H1 (cell line): ENCODE measurements around the gene FTCDNL1. TPM values are rescaled to one million over a fixed set of nuclear protein-coding genes. Genes with fewer than 3 reads are reported as not detected.

Source experiments
- CBX5 ChIP-seq: fragments of 300-800, 300-1000 bp; sonication (generic); IDR thresholded peaks from 2 replicates; pipeline ENCODE4 v1.7.1; 2016; ENCODE audit warnings: antibody characterized with exemption, low read length, low read depth
- CEBPB ChIP-seq: IDR thresholded peaks from 2 replicates; pipeline ENCODE4 v1.6.1; 2012; ENCODE audit warnings: low read depth, low read length
- CTBP2 ChIP-seq: IDR thresholded peaks from 2 replicates; pipeline ENCODE4 v1.7.0; 2011; ENCODE audit warnings: borderline replicate concordance, mild to moderate bottlenecking, moderate library complexity, mixed read lengths, low read length; ENCODE audit not compliant: insufficient read depth, insufficient read length
- EGR1 ChIP-seq: IDR thresholded peaks from 2 replicates; pipeline ENCODE4 v1.6.1; 2011; ENCODE audit warnings: low read depth, low read length, borderline replicate concordance
- KDM4A ChIP-seq: IDR thresholded peaks from one replicate; pipeline ENCODE4 v1.7.1; 2012; ENCODE audit warnings: low read depth, mild to moderate bottlenecking, moderate library complexity, low read length, inconsistent platforms; ENCODE audit not compliant: severe bottlenecking
- KDM5A ChIP-seq: fragments of 200-600 bp; IDR thresholded peaks from 2 replicates; pipeline ENCODE4 v1.7.1; 2012; ENCODE audit warnings: mild to moderate bottlenecking, low read length, inconsistent platforms, mixed read lengths
- NANOG ChIP-seq: IDR thresholded peaks from 2 replicates; pipeline ENCODE4 v1.6.1; 2011; ENCODE audit warnings: low read length, low read depth, mild to moderate bottlenecking, inconsistent platforms; ENCODE audit not compliant: insufficient read depth, poor library complexity, severe bottlenecking
- POU5F1 ChIP-seq: IDR thresholded peaks from 2 replicates; pipeline ENCODE4 v1.6.1; 2011; ENCODE audit warnings: low read depth, mild to moderate bottlenecking, low read length, moderate library complexity
- SP2 ChIP-seq: IDR thresholded peaks from 2 replicates; pipeline ENCODE4 v1.6.1; 2012; ENCODE audit warnings: mild to moderate bottlenecking, low read length, inconsistent platforms
- polyA plus RNA-seq, 7 experiments: library from polyadenylated mRNA; depleted of rRNA in 3 of 7; stranded (reverse) in 5 of 7; unstranded in 2 of 7; fragments of >200 nt in 5 of 7; fragments of 200-250 nt in 2 of 7; gene quantifications; 1 replicate in 5 of 7; 2 replicates in 1 of 7; 4 replicates in 1 of 7; pipeline versions ENCODE4 v1.2.1 to v1.2.3, GENCODE V29; 2011 to 2013; ENCODE audit warnings: missing spikeins in 2 of 7, mixed read lengths in 2 of 7
- total RNA-seq: library from RNA; stranded (reverse); fragmentation: NEBNext Ultra II Directional; extraction: Animal tissue kit (Norgen Biotek cat#: 25700); gene quantifications from 2 replicates; pipeline ENCODE4 v1.2.1, GENCODE V29; 2021

FTCDNL1 gene
- total and polyA plus RNA-seq, 2 of the 8 experiments (the other 6 are each of a cell fraction or from before 2014, with no cell fraction given), result 0.41 to 0.97 TPM

GRCh38 chr2:199779589-199779988 lies 71.4 kb downstream of the FTCDNL1 start (continued):
- TF ChIP-seq SP2 (no peak), KDM4A (no peak), KDM5A (no peak), CEBPB (no peak), POU5F1 (no peak), NANOG (no peak), CBX5 (no peak), EGR1 (no peak), CTBP2 (no peak)
